HG03039 (cell line): ENCODE results near the gene IRF5.

Source experiments
- ATAC-seq: cut with Tn5 transposase; IDR thresholded peaks from one replicate; pipeline ENCODE4 v1.9.1; 2021; ENCODE audit warnings: mild to moderate bottlenecking, moderate library complexity; ENCODE audit not compliant: unreplicated experiment

IRF5 gene

GRCh38 chr7:128937647-128938543 is at the start of gene IRF5:
Gene IRF5 (plus strand): TSS chr7:128937927. CDS start chr7:128942082, 4,155 bp downstream.
- no peak for ATAC-seq

- ATAC-seq = no peak
Measured at GRCh38 chr7:128888039-128888755, 49.5 kb upstream of the IRF5 start.

GRCh38 chr7:128888756-128889095 is 49.0 kb upstream of the IRF5 start:
- ATAC-seq = no peak

GRCh38 chr7:128889121-128889520 is 48.6 kb upstream of the IRF5 start:
- ATAC-seq = no peak

- no peak for ATAC-seq
Measured at GRCh38 chr7:128890306-128891109, 47.2 kb upstream of the IRF5 start.

GRCh38 chr7:128891110-128891941 is 46.4 kb upstream of the IRF5 start:
- ATAC-seq = no peak

- no peak for ATAC-seq
Measured at GRCh38 chr7:128891942-128892269, 45.8 kb upstream of the IRF5 start.

- ATAC-seq = no peak
Measured at GRCh38 chr7:128892521-128893250, 45.0 kb upstream of the IRF5 start.

- ATAC-seq = no peak
Measured at GRCh38 chr7:128893251-128894100, 44.3 kb upstream of the IRF5 start.

- no peak for ATAC-seq
Measured at GRCh38 chr7:128894101-128894440, 43.7 kb upstream of the IRF5 start.

- ATAC-seq = no peak
Measured at GRCh38 chr7:128895320-128895719, 42.4 kb upstream of the IRF5 start.

GRCh38 chr7:128899392-128899791 is 38.3 kb upstream of the IRF5 start:
- no peak for ATAC-seq

GRCh38 chr7:128900237-128900636 is 37.5 kb upstream of the IRF5 start:
- no peak for ATAC-seq

GRCh38 chr7:128902761-128903585 is 34.8 kb upstream of the IRF5 start:
- no peak for ATAC-seq

GRCh38 chr7:128903621-128904361 is 33.9 kb upstream of the IRF5 start:
- no peak for ATAC-seq

- ATAC-seq = no peak
Measured at GRCh38 chr7:128904381-128905197, 33.1 kb upstream of the IRF5 start.
